SK-N-SH (cell line): Measurements from ENCODE around the gene MFAP1.
"Not testable (repeated sequence)": the region's sequence is repeated elsewhere in the genome, so short reads cannot be mapped to it uniquely, and the experiment has no call there.

Experiments used
- YY1 ChIP-seq: IDR thresholded peaks from 2 replicates; pipeline ENCODE4 v1.4.0; 2012; ENCODE audit warnings: low read depth, mild to moderate bottlenecking
- TF ChIP-seq, protein P1 (sequence below): fragments of 200-600 bp; sonication (generic); IDR thresholded peaks from 2 replicates; pipeline ENCODE4 v1.6.1; 2017; ENCODE audit warnings: antibody characterized with exemption, mild to moderate bottlenecking, moderate library complexity

DNA sequence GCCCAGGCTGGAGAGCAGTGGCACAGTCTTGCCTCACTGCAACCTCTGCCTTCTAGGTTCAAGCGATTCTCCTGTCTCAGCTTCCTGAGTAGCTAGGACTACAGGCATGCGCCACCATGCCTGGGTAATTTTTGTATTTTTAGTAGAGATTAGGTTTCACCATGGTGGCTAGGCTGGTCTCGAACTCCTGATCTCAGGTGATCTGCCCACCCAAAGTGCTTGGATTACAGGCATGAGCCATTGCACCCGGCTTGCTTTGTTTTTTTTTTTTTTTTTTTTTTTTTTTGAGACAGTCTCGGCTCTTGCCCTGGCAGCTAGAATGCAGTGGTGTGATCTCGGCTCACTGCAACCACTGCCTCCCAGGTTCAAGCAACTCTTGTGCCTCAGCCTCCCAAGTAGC, 8.0 kb upstream of the MFAP1 start:
- not testable (repeated sequence) for TF ChIP-seq YY1
- TF ChIP-seq, protein P1, sequence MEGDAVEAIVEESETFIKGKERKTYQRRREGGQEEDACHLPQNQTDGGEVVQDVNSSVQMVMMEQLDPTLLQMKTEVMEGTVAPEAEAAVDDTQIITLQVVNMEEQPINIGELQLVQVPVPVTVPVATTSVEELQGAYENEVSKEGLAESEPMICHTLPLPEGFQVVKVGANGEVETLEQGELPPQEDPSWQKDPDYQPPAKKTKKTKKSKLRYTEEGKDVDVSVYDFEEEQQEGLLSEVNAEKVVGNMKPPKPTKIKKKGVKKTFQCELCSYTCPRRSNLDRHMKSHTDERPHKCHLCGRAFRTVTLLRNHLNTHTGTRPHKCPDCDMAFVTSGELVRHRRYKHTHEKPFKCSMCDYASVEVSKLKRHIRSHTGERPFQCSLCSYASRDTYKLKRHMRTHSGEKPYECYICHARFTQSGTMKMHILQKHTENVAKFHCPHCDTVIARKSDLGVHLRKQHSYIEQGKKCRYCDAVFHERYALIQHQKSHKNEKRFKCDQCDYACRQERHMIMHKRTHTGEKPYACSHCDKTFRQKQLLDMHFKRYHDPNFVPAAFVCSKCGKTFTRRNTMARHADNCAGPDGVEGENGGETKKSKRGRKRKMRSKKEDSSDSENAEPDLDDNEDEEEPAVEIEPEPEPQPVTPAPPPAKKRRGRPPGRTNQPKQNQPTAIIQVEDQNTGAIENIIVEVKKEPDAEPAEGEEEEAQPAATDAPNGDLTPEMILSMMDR: not testable (repeated sequence)
